Posterior vena cava (tissue), 2 donors: ENCODE measurements around the gene RAB13. TPM values are rescaled to one million over a fixed set of nuclear protein-coding genes. Genes with fewer than 3 reads are reported as not detected.

Experiments used
- DNase-seq: peaks from one replicate; pipeline ENCODE4 v3.0.0-alpha.2; 2020; ENCODE audit warnings: low spot score
- intact Hi-C, 2 donors: fragments of 100-400 bp; cut with DNase I; formaldehyde crosslinking; loops; one replicate each; pipeline versions ENCODE4 v1.14.1 to v1.14.2; 2022 to 2023
- microRNA-seq, 2 donors: library from miRNA; unstranded; fragments of <30 nt; microRNA quantifications; one replicate each; pipeline ENCODE4 v1.2.0, GENCODE V29; 2020 to 2021; ENCODE audit warnings: borderline microRNAs expressed in 2 of 2
- total RNA-seq, 2 donors: library from RNA; stranded (reverse); fragmentation: NEBNext Ultra II Directional; extraction: Animal tissue kit (Norgen Biotek cat#: 25700); gene quantifications; one replicate each; pipeline ENCODE4 v1.2.1, GENCODE V29; 2021
- donor health status: DM: yes; HTN: yes; CAD: no.
- donor health status: DM: yes; HTN: yes; CAD: no.

The RAB13 gene
- total RNA-seq, 2 donors from 2014 or later = 144 to 149 TPM

GRCh38 chr1:153942766-153943549 is 43.2 kb downstream of the RAB13 start:
- intact Hi-C loops = loop anchor here in 1 of 2 donors (10.0 kb wide), 1 partner anchor 148 kb away; no protein-coding TSS in a partner anchor
- peak; percentile 68 for DNase-seq

GRCh38 chr1:153941826-153942725 is 44.1 kb downstream of the RAB13 start:
- peak; percentile 72 for DNase-seq
- intact Hi-C loops = loop anchor here in 1 of 2 donors (10.0 kb wide), 1 partner anchor 147 kb away; no protein-coding TSS in a partner anchor

DNA sequence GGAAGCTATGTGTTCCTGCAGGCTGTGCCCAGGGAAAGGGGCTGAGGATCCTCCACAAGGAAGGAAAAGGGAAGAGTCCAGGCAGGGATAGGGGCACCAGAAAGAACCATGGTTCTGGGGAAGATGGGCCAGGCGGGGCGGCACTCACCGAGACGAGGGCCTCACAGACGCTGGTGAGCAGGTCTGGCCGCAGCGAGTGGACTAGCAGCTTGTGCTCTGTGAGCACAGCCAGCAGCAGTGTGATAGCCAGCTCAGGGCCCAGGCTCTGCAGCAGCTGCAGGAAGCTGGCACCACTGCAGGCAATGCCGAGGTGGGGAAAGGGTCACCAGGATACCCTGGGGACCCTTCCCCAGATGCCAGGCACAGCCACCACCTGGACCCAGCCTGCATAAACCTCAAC is 45.4 kb downstream of the RAB13 start:
- intact Hi-C loops = loop anchor here in 1 of 2 donors (10.0 kb wide), 1 partner anchor 146 kb away; no protein-coding TSS in a partner anchor
- DNase-seq = peak; percentile 40

DNA sequence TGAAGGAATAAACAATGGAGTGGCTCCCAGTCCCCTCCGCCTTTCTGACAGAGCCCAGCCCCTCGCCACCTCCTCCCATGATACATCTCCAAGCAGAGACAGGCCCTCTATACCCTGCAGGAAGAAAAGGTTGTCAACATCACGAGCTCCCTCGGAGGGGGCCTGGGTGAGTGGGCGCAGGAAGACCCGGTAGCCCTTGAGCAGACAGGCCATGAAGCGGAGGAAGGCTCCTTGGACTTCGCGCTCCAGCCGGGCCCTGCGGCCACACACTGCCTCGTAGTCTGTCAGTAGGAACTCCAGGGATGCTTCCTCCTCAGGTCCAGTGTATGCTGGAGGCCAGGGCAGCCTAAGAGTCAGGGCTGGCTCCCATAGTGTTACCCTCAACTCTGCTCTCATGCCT is 46.7 kb downstream of the RAB13 start:
- peak; percentile 72 for DNase-seq
- intact Hi-C loops = no loop called here

- intact Hi-C loops = no loop called here
- peak; percentile 44 for DNase-seq
Measured at GRCh38 chr1:153938996-153939395, 47.1 kb downstream of the RAB13 start.

GRCh38 chr1:153937331-153937730 is 48.8 kb downstream of the RAB13 start:
- intact Hi-C loops = no loop called here
- peak; percentile 47 for DNase-seq

DNA sequence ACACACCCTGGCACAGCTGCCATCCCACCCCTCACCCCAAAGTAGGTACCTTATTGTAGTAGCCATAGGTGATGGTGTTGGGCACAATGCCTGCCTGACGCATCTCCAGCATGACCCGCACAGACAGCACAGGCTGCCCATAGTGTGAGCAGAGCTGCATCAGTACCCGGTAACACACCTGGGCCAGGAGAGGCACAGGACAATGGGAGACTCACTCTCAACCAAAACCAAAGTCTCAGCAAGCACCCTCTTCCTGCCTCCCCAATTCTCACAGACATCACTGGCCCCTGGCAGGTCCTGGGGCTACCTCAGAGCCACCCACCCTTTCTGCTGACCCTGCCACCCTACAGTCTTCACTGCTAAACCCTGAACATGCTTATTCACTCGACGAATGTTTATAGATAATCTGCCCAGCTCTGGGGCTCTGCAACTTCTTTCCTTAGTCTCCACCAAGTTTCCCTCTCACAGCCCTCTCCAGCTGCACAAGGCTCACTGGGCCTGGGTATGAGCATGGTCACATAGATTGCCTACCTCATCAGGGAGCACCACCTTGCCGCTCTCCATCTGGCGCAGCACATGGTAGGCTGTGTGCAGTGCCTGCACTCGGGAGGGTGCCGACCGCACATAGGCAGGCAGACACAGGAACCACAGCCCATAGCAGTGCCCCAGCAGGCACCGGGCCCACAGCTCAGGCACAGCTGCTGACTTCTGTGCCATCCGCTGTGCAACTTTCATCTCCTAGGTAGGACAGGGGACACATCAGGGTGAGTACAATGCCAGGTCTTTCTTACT is 49.9 kb downstream of the RAB13 start:
- DNase-seq = peak; percentile 41
- intact Hi-C loops = no loop called here

DNA sequence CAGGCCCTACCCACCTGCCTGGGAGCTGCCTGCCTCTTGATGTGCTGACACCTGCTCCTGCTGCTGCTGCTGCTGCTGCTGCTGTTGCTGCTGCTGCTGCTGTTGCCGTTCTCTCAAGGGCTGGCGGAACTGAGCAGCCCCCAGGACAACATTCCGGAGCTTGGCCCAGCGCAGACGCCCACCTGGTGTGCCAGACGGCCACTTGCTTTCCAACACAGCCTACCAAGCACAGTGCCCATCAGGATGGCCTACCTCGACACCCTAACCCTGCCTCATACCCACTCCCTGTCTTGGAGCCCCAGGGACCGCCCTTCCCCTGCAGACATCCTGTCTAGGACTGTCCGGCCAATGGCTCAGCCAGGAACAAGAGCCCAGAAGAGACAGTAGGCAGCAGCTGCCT is 51.4 kb downstream of the RAB13 start:
- DNase-seq = no peak
- intact Hi-C loops = no loop called here

GRCh38 chr1:153933955-153934354 is 52.2 kb downstream of the RAB13 start:
- DNase-seq = no peak
- intact Hi-C loops = no loop called here

GRCh38 chr1:153933430-153933829 is 52.7 kb downstream of the RAB13 start:
- DNase-seq = no peak
- intact Hi-C loops = no loop called here

DNA sequence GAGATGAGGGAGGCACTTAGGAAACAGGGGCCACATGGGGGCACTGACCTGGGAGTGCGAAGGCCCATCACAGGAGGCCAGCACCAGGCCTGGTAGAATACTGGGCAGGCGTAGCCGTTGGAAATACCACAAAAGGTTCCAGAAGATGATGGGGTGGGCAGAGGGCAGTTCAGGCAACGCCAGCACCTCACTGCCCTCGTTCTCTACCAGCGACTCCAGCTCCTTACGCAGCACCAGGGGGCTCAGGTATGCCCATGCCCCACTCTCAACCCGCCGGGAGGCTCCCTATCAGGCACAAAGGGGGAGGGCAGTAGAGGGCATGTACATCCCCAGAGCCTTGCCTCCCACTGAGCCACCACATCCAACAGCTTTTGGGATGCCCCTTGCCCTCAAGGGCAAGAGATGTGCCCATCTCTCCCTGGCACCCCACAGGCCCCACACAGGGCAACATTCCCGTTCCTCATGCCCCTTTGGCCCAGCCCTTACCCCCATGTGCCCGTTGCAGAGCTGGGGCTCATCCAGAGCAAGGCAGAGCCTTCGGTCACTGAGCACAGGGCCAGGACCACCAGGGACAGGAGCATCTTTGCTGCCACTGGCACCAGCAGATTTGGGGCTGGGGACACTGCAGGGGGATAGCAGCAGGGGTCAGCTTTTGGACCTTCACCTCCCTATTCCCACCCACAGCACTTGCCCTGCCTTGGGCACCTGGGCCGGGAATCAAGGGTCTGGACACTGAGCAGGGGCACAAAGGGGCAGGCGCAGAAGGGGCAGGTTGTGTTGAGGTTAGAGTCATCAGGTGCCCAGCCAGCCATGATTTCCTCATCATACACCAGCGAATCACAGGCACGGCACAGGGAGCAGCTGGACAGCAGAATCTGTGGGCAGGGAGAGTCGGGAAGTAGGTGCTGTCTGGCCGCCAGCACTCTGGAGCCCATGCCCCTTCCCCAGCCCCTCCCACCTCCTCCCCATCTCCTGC is 53.7 kb downstream of the RAB13 start:
- peak; percentile 42 for DNase-seq
- intact Hi-C loops = no loop called here

Small RNAs within 50 kb of the gene (microRNA-seq; reads per million reads assigned to microRNA genes)
- gene MIR6737 = 0.65 to 0.78 reads per million in 2 donors

Other genes starting within 250 kb of the RAB13 start
- gene SLC27A3, start 210.9 kb downstream of the RAB13 start, total RNA-seq = 10 to 100 TPM; 60.5 to 64.5 TPM
- gene GATAD2B, start 63.4 kb downstream of the RAB13 start, total RNA-seq = 10 to 100 TPM; 33.5 to 43.5 TPM
- gene DENND4B, start 39.6 kb downstream of the RAB13 start, total RNA-seq = 10 to 100 TPM; 41.7 to 47.5 TPM
- 10 to 100 TPM; 26.6 to 31.0 TPM for gene CRTC2, start 27.7 kb downstream of the RAB13 start, total RNA-seq
- 10 to 100 TPM; 76.5 to 79.5 TPM for gene SLC39A1, start 22.8 kb downstream of the RAB13 start, total RNA-seq
- 1 to 10 TPM; 3.2 to 5.3 TPM for gene CREB3L4, start 18.4 kb downstream of the RAB13 start, total RNA-seq
- 10 to 100 TPM; 77.5 to 78.2 TPM for gene JTB, start 8.7 kb downstream of the RAB13 start, total RNA-seq
- gene RPS27, start 4.4 kb upstream of the RAB13 start, total RNA-seq = 1,000 to 10,000 TPM; 1,661 to 1,802 TPM
- gene NUP210L, start 168.7 kb upstream of the RAB13 start, total RNA-seq = under 1 TPM; 0.05 to 0.14 TPM
- 100 to 1,000 TPM; 177 to 189 TPM for gene TPM3, start 205.8 kb upstream of the RAB13 start, total RNA-seq
- gene CFAP141, start 220.0 kb upstream of the RAB13 start, total RNA-seq = not detected
- gene UBAP2L, start 234.6 kb upstream of the RAB13 start, total RNA-seq = 100 to 1,000 TPM in 1 of 2 donors, 10 to 100 TPM in 1; 94.2 to 104 TPM